Memory B cell (primary cell): ENCODE measurements around the gene MAMDC2.

Experiments
- ATAC-seq: fragments of 150-1000 bp; cut with Tn5 transposase; 2 replicates; pipeline ENCODE4 v1.10.0; 2021; ENCODE audit warnings: low read depth, mild to moderate bottlenecking, moderate library complexity
- DNase-seq, 2 donors: peaks; one replicate each; pipeline ENCODE4 v3.0.0; 2022; ENCODE audit warnings: low spot score in 2 of 2
- H3K27ac Mint-ChIP-seq: one replicate; pipeline ENCODE4 v1.8.0; 2022; ENCODE audit warnings: mild to moderate bottlenecking, moderate library complexity, mixed read lengths
- H3K27me3 Mint-ChIP-seq: one replicate; pipeline ENCODE4 v1.8.0; 2022; ENCODE audit warnings: mixed read lengths
- H3K36me3 Mint-ChIP-seq: one replicate; pipeline ENCODE4 v1.8.0; 2022; ENCODE audit warnings: mild to moderate bottlenecking, mixed read lengths
- H3K4me1 Mint-ChIP-seq: one replicate; pipeline ENCODE4 v1.8.0; 2022; ENCODE audit warnings: mixed read lengths
- H3K4me3 Mint-ChIP-seq: one replicate; pipeline ENCODE4 v1.8.0; 2022; ENCODE audit warnings: mild to moderate bottlenecking, moderate library complexity, mixed read lengths
- H3K9me3 Mint-ChIP-seq: one replicate; pipeline ENCODE4 v1.8.0; 2022; ENCODE audit warnings: mixed read lengths

The MAMDC2 gene

DNA sequence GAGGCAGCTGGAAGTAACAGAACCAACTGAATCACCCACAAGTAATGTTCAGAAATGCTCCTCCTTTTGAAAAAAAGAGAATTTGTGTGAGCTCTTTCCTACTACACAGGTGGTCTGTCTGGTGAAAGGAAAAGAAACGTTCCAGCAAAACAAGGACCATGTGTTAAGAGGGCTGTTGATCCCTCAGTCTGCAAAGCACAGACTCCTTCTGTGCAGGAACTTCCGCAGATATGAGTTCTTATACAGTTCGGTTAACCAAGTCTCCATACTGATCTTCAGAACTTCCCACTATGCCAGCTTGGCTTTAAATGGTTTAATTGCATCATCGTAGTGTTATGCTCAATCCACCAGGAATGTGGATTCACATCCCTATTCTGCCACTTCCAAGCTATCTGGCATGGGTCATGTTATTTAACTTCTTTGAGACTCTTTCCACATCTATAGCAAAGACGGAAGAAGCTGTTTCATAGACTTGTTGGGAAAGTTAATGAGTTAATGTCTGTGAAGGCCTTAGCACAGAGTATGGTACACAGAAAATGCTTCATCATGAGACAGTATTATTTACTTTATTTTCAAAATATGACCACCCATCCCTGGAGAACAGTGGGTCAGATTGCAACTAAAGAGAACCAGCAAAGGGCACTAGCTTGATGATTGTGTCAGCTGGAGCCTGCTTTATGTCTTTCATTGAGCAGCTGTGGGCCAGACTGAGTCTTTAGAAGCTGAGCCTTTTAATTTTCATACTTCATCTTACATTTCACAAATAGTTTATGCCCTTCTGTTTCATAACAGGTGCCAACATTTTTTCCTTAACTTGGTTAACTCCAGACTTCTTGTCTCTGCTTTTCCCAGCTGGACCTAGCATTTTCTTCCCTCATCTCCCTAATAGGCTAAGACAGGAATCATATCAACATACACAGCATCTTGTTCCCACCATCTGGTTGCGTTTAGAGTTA lies 89.9 kb downstream of the MAMDC2 start:
- H3K9me3 Mint-ChIP-seq = no peaks in the 10 kb centered on the region
- DNase-seq (no peak), ATAC-seq (no peak)
- H3K4me1 Mint-ChIP-seq = no peaks in the 10 kb centered on the region
- H3K27ac Mint-ChIP-seq = no peak overlapping the region
- H3K4me3 Mint-ChIP-seq = no peak overlapping the region
- peaks cover 4% of the 10 kb centered on the region for H3K27me3 Mint-ChIP-seq
- H3K36me3 Mint-ChIP-seq = no peaks in the 10 kb centered on the region

GRCh38 chr9:70134360-70134759 lies 90.7 kb downstream of the MAMDC2 start:
- no peaks in the 10 kb centered on the region for H3K36me3 Mint-ChIP-seq
- no peak for DNase-seq
- peaks cover 4% of the 10 kb centered on the region for H3K27me3 Mint-ChIP-seq
- no peak for ATAC-seq
- no peaks in the 10 kb centered on the region for H3K4me1 Mint-ChIP-seq
- no peaks in the 10 kb centered on the region for H3K9me3 Mint-ChIP-seq
- H3K27ac Mint-ChIP-seq = no peak overlapping the region
- no peak overlapping the region for H3K4me3 Mint-ChIP-seq

DNA sequence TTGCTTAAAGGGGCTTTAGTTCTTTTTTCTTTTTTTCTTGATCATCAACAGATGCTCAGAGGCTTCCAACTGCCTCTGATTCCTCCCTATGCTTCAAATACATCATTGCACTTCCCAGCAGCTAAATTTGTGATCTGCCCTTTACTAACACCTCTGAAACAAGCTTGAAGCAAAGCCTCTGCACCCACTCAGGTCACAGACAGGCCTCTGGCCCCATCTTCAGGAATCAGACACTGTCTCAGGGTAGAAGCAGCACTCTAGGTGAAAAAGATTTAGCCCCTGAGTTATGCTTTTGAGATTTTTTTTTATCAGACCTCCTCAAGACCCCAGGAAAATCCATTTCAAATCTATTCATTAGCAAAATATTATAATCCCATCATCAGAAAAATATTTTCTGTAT lies 91.5 kb downstream of the MAMDC2 start:
- Mint-ChIP-seq H3K27ac (no peak overlapping the region), H3K27me3 (peaks cover 4% of the 10 kb centered on the region), H3K36me3 (no peaks in the 10 kb centered on the region), H3K4me1 (no peaks in the 10 kb centered on the region), H3K9me3 (no peaks in the 10 kb centered on the region), H3K4me3 (no peak overlapping the region)
- ATAC-seq (no peak), DNase-seq (no peak)

GRCh38 chr9:70136632-70137031 lies 93.0 kb downstream of the MAMDC2 start:
- no peak overlapping the region for H3K4me3 Mint-ChIP-seq
- H3K27me3 Mint-ChIP-seq = peaks cover 4% of the 10 kb centered on the region
- H3K36me3 Mint-ChIP-seq = no peaks in the 10 kb centered on the region
- H3K4me1 Mint-ChIP-seq = no peaks in the 10 kb centered on the region
- H3K27ac Mint-ChIP-seq = no peak overlapping the region
- ATAC-seq = no peak
- no peak for DNase-seq
- no peaks in the 10 kb centered on the region for H3K9me3 Mint-ChIP-seq

GRCh38 chr9:70137577-70137976 lies 93.9 kb downstream of the MAMDC2 start:
- Mint-ChIP-seq H3K36me3 (no peaks in the 10 kb centered on the region), H3K9me3 (no peaks in the 10 kb centered on the region), H3K27me3 (peaks cover 7% of the 10 kb centered on the region), H3K4me3 (no peak overlapping the region), H3K27ac (no peak overlapping the region), H3K4me1 (no peaks in the 10 kb centered on the region)
- ATAC-seq = no peak
- no peak for DNase-seq

GRCh38 chr9:70142101-70142500 lies 98.5 kb downstream of the MAMDC2 start:
- H3K4me1 Mint-ChIP-seq = no peaks in the 10 kb centered on the region
- H3K4me3 Mint-ChIP-seq = no peak overlapping the region
- DNase-seq (no peak), ATAC-seq (no peak)
- H3K36me3 Mint-ChIP-seq = no peaks in the 10 kb centered on the region
- peaks cover 5% of the 10 kb centered on the region for H3K27me3 Mint-ChIP-seq
- no peaks in the 10 kb centered on the region for H3K9me3 Mint-ChIP-seq
- no peak overlapping the region for H3K27ac Mint-ChIP-seq

GRCh38 chr9:70143394-70144130 lies 99.9 kb downstream of the MAMDC2 start:
- peaks cover 9% of the 10 kb centered on the region for H3K27me3 Mint-ChIP-seq
- no peak for ATAC-seq
- H3K4me3 Mint-ChIP-seq = no peak overlapping the region
- H3K9me3 Mint-ChIP-seq = no peaks in the 10 kb centered on the region
- no peak overlapping the region for H3K27ac Mint-ChIP-seq
- H3K4me1 Mint-ChIP-seq = peaks cover 3% of the 10 kb centered on the region
- H3K36me3 Mint-ChIP-seq = no peaks in the 10 kb centered on the region
- DNase-seq = no peak

DNA sequence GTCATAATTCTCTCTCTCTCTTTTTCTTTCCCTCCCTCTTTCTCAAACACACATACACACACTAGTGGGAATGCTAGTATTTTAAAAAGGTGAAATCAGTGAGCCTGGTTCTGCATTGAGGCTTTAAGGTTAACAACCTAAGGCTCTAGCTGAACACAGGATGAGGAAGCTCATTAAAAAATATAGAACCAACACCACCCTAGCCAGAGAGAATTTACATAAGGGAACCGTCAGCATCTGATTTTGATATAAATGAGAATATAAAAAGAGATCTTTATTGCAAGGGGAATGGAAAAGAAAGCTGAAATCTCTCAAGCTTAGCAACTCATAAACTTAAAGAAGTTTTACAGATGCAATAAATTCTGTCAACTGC lies 100.5 kb downstream of the MAMDC2 start:
- no peak overlapping the region for H3K27ac Mint-ChIP-seq
- no peaks in the 10 kb centered on the region for H3K9me3 Mint-ChIP-seq
- peaks cover 3% of the 10 kb centered on the region for H3K4me1 Mint-ChIP-seq
- H3K27me3 Mint-ChIP-seq = peaks cover 9% of the 10 kb centered on the region
- H3K4me3 Mint-ChIP-seq = no peak overlapping the region
- H3K36me3 Mint-ChIP-seq = no peaks in the 10 kb centered on the region
- DNase-seq (no peak), ATAC-seq (no peak)

- Mint-ChIP-seq H3K4me1 (peaks cover 3% of the 10 kb centered on the region), H3K4me3 (no peak overlapping the region), H3K27me3 (peaks cover 9% of the 10 kb centered on the region), H3K27ac (no peak overlapping the region), H3K9me3 (no peaks in the 10 kb centered on the region), H3K36me3 (no peaks in the 10 kb centered on the region)
- no peak for DNase-seq
- ATAC-seq = no peak
Measured at GRCh38 chr9:70145981-70146380, 102.3 kb downstream of the MAMDC2 start.

- H3K36me3 Mint-ChIP-seq = no peaks in the 10 kb centered on the region
- H3K4me3 Mint-ChIP-seq = no peak overlapping the region
- no peak overlapping the region for H3K27ac Mint-ChIP-seq
- ATAC-seq (no peak), DNase-seq (no peak)
- peaks cover 3% of the 10 kb centered on the region for H3K4me1 Mint-ChIP-seq
- no peaks in the 10 kb centered on the region for H3K9me3 Mint-ChIP-seq
- peaks cover 8% of the 10 kb centered on the region for H3K27me3 Mint-ChIP-seq
Measured at GRCh38 chr9:70147196-70147595, 103.5 kb downstream of the MAMDC2 start.

- ATAC-seq (no peak), DNase-seq (no peak)
- H3K9me3 Mint-ChIP-seq = no peaks in the 10 kb centered on the region
- no peak overlapping the region for H3K27ac Mint-ChIP-seq
- peaks cover 8% of the 10 kb centered on the region for H3K27me3 Mint-ChIP-seq
- H3K36me3 Mint-ChIP-seq = no peaks in the 10 kb centered on the region
- no peak overlapping the region for H3K4me3 Mint-ChIP-seq
- peaks cover 3% of the 10 kb centered on the region for H3K4me1 Mint-ChIP-seq
Measured at GRCh38 chr9:70147651-70148050, 104.0 kb downstream of the MAMDC2 start.

GRCh38 chr9:70152350-70152749 lies 108.7 kb downstream of the MAMDC2 start:
- Mint-ChIP-seq H3K27me3 (peaks cover 18% of the 10 kb centered on the region), H3K4me1 (peaks cover 3% of the 10 kb centered on the region), H3K27ac (no peak overlapping the region), H3K4me3 (no peak overlapping the region), H3K9me3 (no peaks in the 10 kb centered on the region), H3K36me3 (no peaks in the 10 kb centered on the region)
- ATAC-seq (no peak), DNase-seq (no peak)

GRCh38 chr9:70156729-70157128 lies 113.1 kb downstream of the MAMDC2 start:
- Mint-ChIP-seq H3K9me3 (no peaks in the 10 kb centered on the region), H3K36me3 (no peaks in the 10 kb centered on the region), H3K4me3 (no peak overlapping the region), H3K27me3 (peaks cover 14% of the 10 kb centered on the region), H3K27ac (no peak overlapping the region), H3K4me1 (no peaks in the 10 kb centered on the region)
- DNase-seq = no peak
- ATAC-seq = no peak

- H3K27ac Mint-ChIP-seq = no peak overlapping the region
- no peak for DNase-seq
Measured at GRCh38 chr9:70159630-70160029, 116.0 kb downstream of the MAMDC2 start.

More at GRCh38 chr9:70159630-70160029, 116.0 kb downstream of the MAMDC2 start:
- H3K9me3 Mint-ChIP-seq = no peaks in the 10 kb centered on the region
- H3K27me3 Mint-ChIP-seq = peaks cover 14% of the 10 kb centered on the region
- H3K4me1 Mint-ChIP-seq = no peaks in the 10 kb centered on the region
- no peak overlapping the region for H3K4me3 Mint-ChIP-seq
- H3K36me3 Mint-ChIP-seq = no peaks in the 10 kb centered on the region
- ATAC-seq = no peak
